SH-SY5Y (cell line): ENCODE measurements around the gene RTP5.

Experiments used
- GATA2 ChIP-seq: IDR thresholded peaks from 2 replicates; pipeline ENCODE4 v1.6.1; 2011; ENCODE audit warnings: mild to moderate bottlenecking, low read depth, low read length
- GATA3 ChIP-seq: IDR thresholded peaks from 2 replicates; pipeline ENCODE4 v1.6.1; 2011; ENCODE audit warnings: low read depth, mild to moderate bottlenecking, low read length, moderate library complexity

GRCh38 chr2:241896746-241897201 lies 27.2 kb downstream of the RTP5 start:
- TF ChIP-seq GATA2 (no peak), GATA3 (no peak)
